RWPE1 (cell line): ENCODE results near the gene DUT.

Experiments
- CTCF ChIA-PET: fragments of 350-600 bp; sonication (Branson Sonifier 250); formaldehyde crosslinking; extraction: SDS; loops from one replicate; lab custom pipeline; 2021; lab: Yijun Ruan, JAX
- POLR2A ChIA-PET: fragments of 400-600 bp; formaldehyde crosslinking; extraction: SDS; loops from one replicate; lab custom pipeline; 2020; ENCODE audit warnings: antibody characterized with exemption; ENCODE audit not compliant: low non-redundant PET; lab: Yijun Ruan, JAX
- DNase-seq: peaks from one replicate; pipeline ENCODE4 v3.0.0; 2012; ENCODE audit warnings: low spot score
- H3K27ac ChIP-seq: fragments of 450-650 bp; 2 replicates; pipeline ENCODE4 v1.5.1; 2017
- CTCF ChIP-seq: fragments of 450-650 bp; conservative IDR thresholded peaks from 2 replicates; pipeline ENCODE4 v1.5.1; 2017; ENCODE audit warnings: low read depth, mild to moderate bottlenecking

Gene DUT

GRCh38 chr15:48289628-48290027, 41.6 kb upstream of the DUT start:
- no peak overlapping the region for H3K27ac ChIP-seq
- POLR2A ChIA-PET = no interaction called here
- CTCF ChIA-PET = interaction anchor here (0.6 kb wide), 1 partner anchor 80 kb away, joined by 3 read pairs; no protein-coding TSS in a partner anchor
- TF ChIP-seq CTCF = no peak
- no peak for DNase-seq

GRCh38 chr15:48292458-48292857, 38.8 kb upstream of the DUT start:
- DNase-seq = no peak
- POLR2A ChIA-PET = no interaction called here
- TF ChIP-seq CTCF = no peak
- CTCF ChIA-PET = no interaction called here
- H3K27ac ChIP-seq = no peak overlapping the region

DNA sequence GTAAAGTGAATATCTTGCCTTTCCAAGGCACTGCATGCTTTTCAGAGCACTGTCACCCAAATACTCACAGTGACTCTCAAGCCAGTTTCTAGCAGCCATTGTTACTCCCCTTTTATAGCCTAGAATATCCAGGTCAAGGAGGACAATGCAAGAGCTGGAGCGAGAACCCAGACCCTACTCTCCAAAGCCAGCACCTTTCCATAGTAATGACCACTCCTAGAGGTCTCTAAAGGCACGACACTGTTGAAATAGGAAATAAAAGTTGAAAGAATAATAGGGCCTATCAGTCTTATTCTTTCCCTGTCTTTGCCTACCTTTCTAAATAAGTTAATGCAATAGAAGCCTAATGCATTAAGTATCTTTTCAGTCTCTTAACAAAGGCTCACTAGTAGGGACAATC, 33.6 kb upstream of the DUT start:
- ChIA-PET POLR2A (no interaction called here), CTCF (interaction anchor here (0.6 kb wide), 1 partner anchor 310 kb away, joined by 4 read pairs; no protein-coding TSS in a partner anchor)
- DNase-seq = no peak
- no peak for TF ChIP-seq CTCF
- H3K27ac ChIP-seq = no peak overlapping the region

GRCh38 chr15:48298914-48299313, 32.3 kb upstream of the DUT start:
- no peak for TF ChIP-seq CTCF
- H3K27ac ChIP-seq = no peak overlapping the region
- DNase-seq = no peak
- ChIA-PET POLR2A (no interaction called here), CTCF (interaction anchor here (0.6 to 1.3 kb wide), 2 partner anchors 13 to 221 kb away, joined by 3 to 4 read pairs; no protein-coding TSS in a partner anchor)

GRCh38 chr15:48300038-48300437, 31.2 kb upstream of the DUT start:
- CTCF ChIA-PET = interaction anchor here (0.6 kb wide), 1 partner anchor 461 kb away, joined by 4 read pairs; no protein-coding TSS in a partner anchor
- H3K27ac ChIP-seq = no peak overlapping the region
- POLR2A ChIA-PET = no interaction called here
- DNase-seq = no peak
- no peak for TF ChIP-seq CTCF

GRCh38 chr15:48304398-48304797, 26.8 kb upstream of the DUT start:
- DNase-seq = no peak
- no peak overlapping the region for H3K27ac ChIP-seq
- ChIA-PET POLR2A (no interaction called here), CTCF (no interaction called here)
- TF ChIP-seq CTCF = no peak
